Measurements from ENCODE around the gene UTP14A.

Gene UTP14A

GRCh38 chrX:129925305-129926092 is 19.5 kb downstream of the UTP14A start:
- no peak overlapping the region for H3K9ac ChIP-seq (ENCODE audit: low read depth in 1 of 2, low read length in 2 of 2)
- no peaks in the 10 kb centered on the region for H3K27me3 ChIP-seq (ENCODE audit: control insufficient read depth in 2 of 2, insufficient read depth in 2 of 2, low read length in 2 of 2)
- no peak overlapping the region for H3K27ac ChIP-seq (ENCODE audit: low read depth in 2 of 2, low read length in 2 of 2)
- no peak overlapping the region for H3K4me3 ChIP-seq (ENCODE audit: low read length in 2 of 2)
- H3K4me1 ChIP-seq (ENCODE audit: control insufficient read depth in 2 of 2, insufficient read depth in 2 of 2, low read length in 2 of 2): no peaks in the 10 kb centered on the region
- peaks cover 14 to 32% of the 10 kb centered on the region in 2 donors for H3K36me3 ChIP-seq (ENCODE audit: control insufficient read depth in 2 of 2, insufficient read depth in 2 of 2, low read length in 2 of 2)
- no peaks in the 10 kb centered on the region for H3K9me3 ChIP-seq (ENCODE audit: control insufficient read depth in 2 of 2, low read length in 2 of 2)

GRCh38 chrX:129930941-129931410 is 25.0 kb downstream of the UTP14A start:
- peaks cover 0 to 2% of the 10 kb centered on the region in 2 donors for H3K27me3 ChIP-seq (ENCODE audit: control insufficient read depth in 2 of 2, insufficient read depth in 2 of 2, low read length in 2 of 2)
- H3K4me3 ChIP-seq (ENCODE audit: low read length in 2 of 2): peak overlapping the region; percentile 57 to 60
- H3K9ac ChIP-seq (ENCODE audit: low read depth in 1 of 2, low read length in 2 of 2): peak overlapping the region; percentile 48 to 68
- H3K9me3 ChIP-seq (ENCODE audit: control insufficient read depth in 2 of 2, low read length in 2 of 2): no peaks in the 10 kb centered on the region
- peaks cover 0 to 2% of the 10 kb centered on the region in 2 donors for H3K4me1 ChIP-seq (ENCODE audit: control insufficient read depth in 2 of 2, insufficient read depth in 2 of 2, low read length in 2 of 2)
- peak overlapping the region; percentile 88 to 89 for H3K27ac ChIP-seq (ENCODE audit: low read depth in 2 of 2, low read length in 2 of 2)
- peaks cover 7% of the 10 kb centered on the region in 2 donors for H3K36me3 ChIP-seq (ENCODE audit: control insufficient read depth in 2 of 2, insufficient read depth in 2 of 2, low read length in 2 of 2)

- H3K4me1 ChIP-seq (ENCODE audit: control insufficient read depth in 2 of 2, insufficient read depth in 2 of 2, low read length in 2 of 2): peaks cover 0 to 2% of the 10 kb centered on the region in 2 donors
- peak overlapping the region; percentile 88 to 89 for H3K27ac ChIP-seq (ENCODE audit: low read depth in 2 of 2, low read length in 2 of 2)
- peaks cover 2 to 5% of the 10 kb centered on the region in 2 donors for H3K36me3 ChIP-seq (ENCODE audit: control insufficient read depth in 2 of 2, insufficient read depth in 2 of 2, low read length in 2 of 2)
- H3K27me3 ChIP-seq (ENCODE audit: control insufficient read depth in 2 of 2, insufficient read depth in 2 of 2, low read length in 2 of 2): peaks cover 0 to 2% of the 10 kb centered on the region in 2 donors
- peak overlapping the region; percentile 60 to 71 for H3K9ac ChIP-seq (ENCODE audit: low read depth in 1 of 2, low read length in 2 of 2)
- H3K4me3 ChIP-seq (ENCODE audit: low read length in 2 of 2): peak overlapping the region; percentile 68 to 77
- H3K9me3 ChIP-seq (ENCODE audit: control insufficient read depth in 2 of 2, low read length in 2 of 2): no peaks in the 10 kb centered on the region
Measured at GRCh38 chrX:129931411-129932015, 25.5 kb downstream of the UTP14A start.

- Histone ChIP-seq H3K4me1 (ENCODE audit: control insufficient read depth in 2 of 2, insufficient read depth in 2 of 2, low read length in 2 of 2) (peaks cover 0 to 2% of the 10 kb centered on the region in 2 donors), H3K27ac (ENCODE audit: low read depth in 2 of 2, low read length in 2 of 2) (peak overlapping the region; percentile 88 to 89), H3K9me3 (ENCODE audit: control insufficient read depth in 2 of 2, low read length in 2 of 2) (no peaks in the 10 kb centered on the region), H3K9ac (ENCODE audit: low read depth in 1 of 2, low read length in 2 of 2) (peak overlapping the region; percentile 60 to 71), H3K4me3 (ENCODE audit: low read length in 2 of 2) (peak overlapping the region; percentile 68 to 77), H3K27me3 (ENCODE audit: control insufficient read depth in 2 of 2, insufficient read depth in 2 of 2, low read length in 2 of 2) (peaks cover 0 to 2% of the 10 kb centered on the region in 2 donors), H3K36me3 (ENCODE audit: control insufficient read depth in 2 of 2, insufficient read depth in 2 of 2, low read length in 2 of 2) (no peaks in the 10 kb centered on the region)
Measured at GRCh38 chrX:129932016-129932820, 26.3 kb downstream of the UTP14A start.

GRCh38 chrX:129932821-129933321 is 26.9 kb downstream of the UTP14A start:
- Histone ChIP-seq H3K27ac (ENCODE audit: low read depth in 2 of 2, low read length in 2 of 2) (peak overlapping the region in 1 of 2 donors; percentile 38), H3K4me1 (ENCODE audit: control insufficient read depth in 2 of 2, insufficient read depth in 2 of 2, low read length in 2 of 2) (peaks cover 0 to 2% of the 10 kb centered on the region in 2 donors), H3K4me3 (ENCODE audit: low read length in 2 of 2) (peak overlapping the region; percentile 33 to 48), H3K9me3 (ENCODE audit: control insufficient read depth in 2 of 2, low read length in 2 of 2) (no peaks in the 10 kb centered on the region), H3K36me3 (ENCODE audit: control insufficient read depth in 2 of 2, insufficient read depth in 2 of 2, low read length in 2 of 2) (no peaks in the 10 kb centered on the region), H3K9ac (ENCODE audit: low read depth in 1 of 2, low read length in 2 of 2) (peak overlapping the region in 1 of 2 donors; percentile 69), H3K27me3 (ENCODE audit: control insufficient read depth in 2 of 2, insufficient read depth in 2 of 2, low read length in 2 of 2) (peaks cover 0 to 2% of the 10 kb centered on the region in 2 donors)

- Histone ChIP-seq H3K27me3 (ENCODE audit: control insufficient read depth in 2 of 2, insufficient read depth in 2 of 2, low read length in 2 of 2) (peaks cover 0 to 2% of the 10 kb centered on the region in 2 donors), H3K4me3 (ENCODE audit: low read length in 2 of 2) (no peak overlapping the region), H3K9me3 (ENCODE audit: control insufficient read depth in 2 of 2, low read length in 2 of 2) (no peaks in the 10 kb centered on the region), H3K4me1 (ENCODE audit: control insufficient read depth in 2 of 2, insufficient read depth in 2 of 2, low read length in 2 of 2) (peaks cover 0 to 2% of the 10 kb centered on the region in 2 donors), H3K27ac (ENCODE audit: low read depth in 2 of 2, low read length in 2 of 2) (no peak overlapping the region), H3K9ac (ENCODE audit: low read depth in 1 of 2, low read length in 2 of 2) (no peak overlapping the region), H3K36me3 (ENCODE audit: control insufficient read depth in 2 of 2, insufficient read depth in 2 of 2, low read length in 2 of 2) (no peaks in the 10 kb centered on the region)
Measured at GRCh38 chrX:129933700-129934099, 27.7 kb downstream of the UTP14A start.

GRCh38 chrX:129934461-129934860 is 28.5 kb downstream of the UTP14A start:
- no peaks in the 10 kb centered on the region for H3K9me3 ChIP-seq (ENCODE audit: control insufficient read depth in 2 of 2, low read length in 2 of 2)
- no peaks in the 10 kb centered on the region for H3K36me3 ChIP-seq (ENCODE audit: control insufficient read depth in 2 of 2, insufficient read depth in 2 of 2, low read length in 2 of 2)
- peaks cover 0 to 2% of the 10 kb centered on the region in 2 donors for H3K4me1 ChIP-seq (ENCODE audit: control insufficient read depth in 2 of 2, insufficient read depth in 2 of 2, low read length in 2 of 2)
- H3K27ac ChIP-seq (ENCODE audit: low read depth in 2 of 2, low read length in 2 of 2): no peak overlapping the region
- no peak overlapping the region for H3K4me3 ChIP-seq (ENCODE audit: low read length in 2 of 2)
- no peak overlapping the region for H3K9ac ChIP-seq (ENCODE audit: low read depth in 1 of 2, low read length in 2 of 2)
- H3K27me3 ChIP-seq (ENCODE audit: control insufficient read depth in 2 of 2, insufficient read depth in 2 of 2, low read length in 2 of 2): peaks cover 0 to 2% of the 10 kb centered on the region in 2 donors

- H3K9me3 ChIP-seq (ENCODE audit: control insufficient read depth in 2 of 2, low read length in 2 of 2): no peaks in the 10 kb centered on the region
- H3K36me3 ChIP-seq (ENCODE audit: control insufficient read depth in 2 of 2, insufficient read depth in 2 of 2, low read length in 2 of 2): no peaks in the 10 kb centered on the region
- H3K9ac ChIP-seq (ENCODE audit: low read depth in 1 of 2, low read length in 2 of 2): no peak overlapping the region
- no peak overlapping the region for H3K27ac ChIP-seq (ENCODE audit: low read depth in 2 of 2, low read length in 2 of 2)
- peaks cover 0 to 2% of the 10 kb centered on the region in 2 donors for H3K4me1 ChIP-seq (ENCODE audit: control insufficient read depth in 2 of 2, insufficient read depth in 2 of 2, low read length in 2 of 2)
- peaks cover 0 to 2% of the 10 kb centered on the region in 2 donors for H3K27me3 ChIP-seq (ENCODE audit: control insufficient read depth in 2 of 2, insufficient read depth in 2 of 2, low read length in 2 of 2)
- no peak overlapping the region for H3K4me3 ChIP-seq (ENCODE audit: low read length in 2 of 2)
Measured at GRCh38 chrX:129934952-129935351, 29.0 kb downstream of the UTP14A start.

GRCh38 chrX:129938081-129938480 is 32.1 kb downstream of the UTP14A start:
- H3K27me3 ChIP-seq (ENCODE audit: control insufficient read depth in 2 of 2, insufficient read depth in 2 of 2, low read length in 2 of 2): peaks cover 0 to 2% of the 10 kb centered on the region in 2 donors
- no peaks in the 10 kb centered on the region for H3K9me3 ChIP-seq (ENCODE audit: control insufficient read depth in 2 of 2, low read length in 2 of 2)
- no peak overlapping the region for H3K27ac ChIP-seq (ENCODE audit: low read depth in 2 of 2, low read length in 2 of 2)
- no peak overlapping the region for H3K4me3 ChIP-seq (ENCODE audit: low read length in 2 of 2)
- H3K4me1 ChIP-seq (ENCODE audit: control insufficient read depth in 2 of 2, insufficient read depth in 2 of 2, low read length in 2 of 2): no peaks in the 10 kb centered on the region
- H3K9ac ChIP-seq (ENCODE audit: low read depth in 1 of 2, low read length in 2 of 2): no peak overlapping the region
- no peaks in the 10 kb centered on the region for H3K36me3 ChIP-seq (ENCODE audit: control insufficient read depth in 2 of 2, insufficient read depth in 2 of 2, low read length in 2 of 2)
